GM12878 (cell line): Measurements from ENCODE around the gene CD86. TPM values are rescaled to one million over a fixed set of nuclear protein-coding genes. Genes with fewer than 3 reads are reported as not detected.

ENCODE experiments used
- ATAC-seq: fragments of 200-7000 bp; cut with Tn5 transposase; 3 replicates; pipeline ENCODE4 v1.9.1; 2020; ENCODE audit warnings: mild to moderate bottlenecking, moderate library complexity
- BruUV-seq: library from RNA; stranded (reverse); fragments of 400-500 nt; replicated peaks from 2 replicates; lab custom pipeline; 2021; lab: Mats Ljungman, UMichigan
- CTCF ChIA-PET: fragments of 300-600 bp; sonication (Branson Sonifier 250); formaldehyde crosslinking; extraction: SDS; loops from one replicate; lab custom pipeline; 2021; ENCODE audit warnings: inconsistent platforms; lab: Yijun Ruan, JAX
- POLR2A ChIA-PET: fragments of 350-600 bp; formaldehyde crosslinking; extraction: SDS; loops from one replicate; lab custom pipeline; 2021; ENCODE audit warnings: inconsistent platforms; lab: Charles Lee
- RAD21 ChIA-PET: fragments of 300-600 bp; sonication (Branson Sonifier 250); formaldehyde crosslinking; loops from one replicate; lab custom pipeline; 2023; ENCODE audit warnings: antibody characterized with exemption; ENCODE audit not compliant: unreplicated experiment; lab: Charles Lee
- SMC1A ChIA-PET: fragments of 300-600 bp; sonication (Branson Sonifier 250); formaldehyde crosslinking; loops from one replicate; lab custom pipeline; 2023; ENCODE audit not compliant: unreplicated experiment, uncharacterized antibody; lab: Charles Lee
- DNase-seq: peaks from one replicate; pipeline ENCODE4 v3.0.0-alpha.2; 2011; ENCODE audit warnings: low read depth, low spot score
- FAIRE-seq: peaks from 3 replicates; lab custom pipeline; 2011; peaks lifted over from hg19 to GRCh38; lab: Jason Lieb, UNC
- H2AFZ ChIP-seq: 2 replicates; pipeline ENCODE4 v1.6.0; 2011; ENCODE audit warnings: low read depth, low read length, control low read depth; ENCODE audit not compliant: control insufficient read depth
- H3K27ac ChIP-seq: 2 replicates; pipeline ENCODE4 v1.5.1; 2011; ENCODE audit warnings: control low read depth; ENCODE audit not compliant: control insufficient read depth, insufficient read depth
- H3K27me3 ChIP-seq, 2 experiments: replicated peaks in 1 of 2; 2 replicates each; pipeline versions ENCODE4 v1.6.0 to v1.6.1; 2011; ENCODE audit warnings: low read length in 1 of 2; ENCODE audit not compliant: control insufficient read depth in 2 of 2, insufficient read depth in 2 of 2
- H3K36me3 ChIP-seq, 2 experiments: 2 replicates each; pipeline ENCODE4 v1.5.1; 2011; ENCODE audit warnings: low read length in 1 of 2; ENCODE audit not compliant: control insufficient read depth in 2 of 2, insufficient read depth in 2 of 2
- H3K4me1 ChIP-seq: 2 replicates; pipeline ENCODE4 v1.6.1; 2011; ENCODE audit warnings: mild to moderate bottlenecking, low read length, moderate library complexity, mixed read lengths; ENCODE audit not compliant: control insufficient read depth, insufficient read depth
- H3K4me2 ChIP-seq: 2 replicates; pipeline ENCODE4 v1.6.0; 2011; ENCODE audit warnings: control low read depth; ENCODE audit not compliant: control insufficient read depth, insufficient read depth
- H3K4me3 ChIP-seq: fragments of 200-600 bp; sonication (generic); 2 replicates; pipeline ENCODE4 v1.5.1; 2016
- H3K79me2 ChIP-seq: 2 replicates; pipeline ENCODE4 v1.6.0; 2011; ENCODE audit warnings: low read length; ENCODE audit not compliant: control insufficient read depth, insufficient read depth
- H3K9ac ChIP-seq: 2 replicates; pipeline ENCODE4 v1.8.0; 2011; ENCODE audit warnings: low read length, control low read depth, mixed read lengths; ENCODE audit not compliant: control insufficient read depth, insufficient read depth
- H3K9me3 ChIP-seq: replicated peaks from 3 replicates; pipeline ENCODE4 v1.5.1; 2011; ENCODE audit warnings: mild to moderate bottlenecking, low read length; ENCODE audit not compliant: control insufficient read depth, insufficient read depth
- H4K20me1 ChIP-seq: 2 replicates; pipeline ENCODE4 v1.6.0; 2011; ENCODE audit not compliant: control insufficient read depth, insufficient read depth
- CEBPZ ChIP-seq: fragments of 150-350 bp; IDR thresholded peaks from 2 replicates; pipeline ENCODE4 v1.6.1; 2016; ENCODE audit warnings: low read depth, low read length
- IKZF1 ChIP-seq: fragments of 450-650 bp; conservative IDR thresholded peaks from 2 replicates; pipeline ENCODE4 v1.6.1; 2017; ENCODE audit warnings: antibody characterized with exemption, mild to moderate bottlenecking
- MEF2B ChIP-seq: fragments of 450-650 bp; IDR thresholded peaks from 2 replicates; pipeline ENCODE4 v1.6.1; 2018; ENCODE audit warnings: mild to moderate bottlenecking, moderate library complexity; ENCODE audit not compliant: partially characterized antibody, poor library complexity, severe bottlenecking
- NR2C1 ChIP-seq: fragments of 450-650 bp; IDR thresholded peaks from 2 replicates; pipeline ENCODE4 v1.6.1; 2017; ENCODE audit warnings: antibody characterized with exemption, mild to moderate bottlenecking, moderate library complexity
- PAX8 ChIP-seq: fragments of 450-650 bp; IDR thresholded peaks from 2 replicates; pipeline ENCODE4 v1.6.1; 2017; ENCODE audit warnings: mild to moderate bottlenecking, moderate library complexity
- WGBS: methylation state at CpG from one replicate; pipeline ENCODE4 v1.1.6; 2016; ENCODE audit warnings: low lambda C conversion rate; ENCODE audit not compliant: insufficient replicate concordance, insufficient coverage; ENCODE audit errors: missing lambda C conversion rate; 5-methylcytosine and 5-hydroxymethylcytosine counted together
- in situ Hi-C: fragments of 300-500 bp; cut with MboI; formaldehyde crosslinking; loops from 9 replicates; pipeline ENCODE4 v1.14.3; 2018; ENCODE audit warnings: mixed read lengths
- intact Hi-C: fragments of 100-400 bp; cut with micrococcal nuclease; formaldehyde crosslinking; loops from one replicate; pipeline ENCODE4 v1.14.2; 2022; ENCODE audit not compliant: unreplicated experiment
- polyA plus RNA-seq, 11 experiments: library from polyadenylated mRNA; depleted of rRNA in 4 of 11; unstranded in 6 of 11; stranded (reverse) in 5 of 11; fragments of >200 nt; fragmentation: Nextera tagmentation in 4 of 11; fragmentation: Illumina TruSeq in 1 of 11; extraction: Ambion mirVana in 4 of 11; extraction: Trizol in 1 of 11; gene quantifications; 1 replicate in 1 of 11; 2 replicates in 10 of 11; pipeline versions ENCODE4 v1.2.1 to v1.2.3, GENCODE V29; 2011 to 2016; ENCODE audit warnings: inconsistent platforms in 2 of 11, missing spikeins in 2 of 11, low read depth in 1 of 11
- total RNA-seq, 4 experiments: library from RNA; depleted of rRNA in 3 of 4; stranded (reverse); fragments of >200 nt in 3 of 4; fragmentation: Illumina TruSeq in 1 of 4; extraction: Trizol in 1 of 4; gene quantifications; 2 replicates each; pipeline versions ENCODE4 v1.2.1 to v1.2.3, GENCODE V29; 2013 to 2021

The CD86 gene
- total and polyA plus RNA-seq, 10 of the 15 experiments (the other 5 are each of a cell fraction or from before 2014, with no cell fraction given) = 40.9 to 100 (median 55.5) TPM

GRCh38 chr3:122105626-122106025 lies 50.5 kb downstream of the CD86 start:
- intact Hi-C loops (loop anchor here (10.0 kb wide), 1 partner anchor 279 kb away; the partner anchor contains the start of genes FAM162A and MIX23), in situ Hi-C loops (loop anchor here (10.0 kb wide), 1 partner anchor 579 kb away; the partner anchor contains the start of gene PARP14)
- SMC1A ChIA-PET = interaction anchor here (0.9 to 33.7 kb wide), 20 partner anchors 8 to 559 kb away, joined by 3 to 882 read pairs (median 30); partner anchors contain the start of gene CD86
- Histone ChIP-seq H3K27ac (peak overlapping the region; percentile 54), H3K36me3 (peaks cover 9 to 23% of the 10 kb centered on the region in 2 experiments), H3K79me2 (no peaks in the 10 kb centered on the region), H3K9me3 (no peaks in the 10 kb centered on the region), H3K4me3 (no peak overlapping the region), H2AFZ (no peak overlapping the region), H3K4me1 (peaks cover 42% of the 10 kb centered on the region), H3K27me3 (no peaks in the 10 kb centered on the region), H3K4me2 (no peak overlapping the region), H4K20me1 (no peaks in the 10 kb centered on the region)
- WGBS = 51% methylated on average over 2 of the region's 2 CpGs
- ATAC-seq = no peak
- RAD21 ChIA-PET = interaction anchor here (0.9 to 16.0 kb wide), 16 partner anchors 25 to 559 kb away, joined by 3 to 441 read pairs (median 53); partner anchors contain the start of genes CD86, FAM162A and POLQ
- no peak for FAIRE-seq
- CTCF ChIA-PET = interaction anchor here (0.7 to 9.1 kb wide), 18 partner anchors 11 to 553 kb away, joined by 3 to 237 read pairs (median 6); partner anchors contain the start of gene MIX23
- BruUV-seq = no TSS peak
- POLR2A ChIA-PET = interaction anchor here (1.2 to 13.3 kb wide), 4 partner anchors 129 to 278 kb away, joined by 3 to 178 read pairs (median 26); partner anchors contain the start of genes FAM162A and MIX23
- DNase-seq = no peak
- TF ChIP-seq CEBPZ (no peak), IKZF1 (peak; percentile 20), MEF2B (peak; percentile 20), NR2C1 (no peak), PAX8 (no peak)
- TF ChIP-seq, all 136 proteins: peak for 2
- no peak overlapping the region for H3K9ac ChIP-seq
